H9 (cell line): ENCODE data around the gene GATAD2B. TPM values are rescaled to one million over a fixed set of nuclear protein-coding genes. Genes with fewer than 3 reads are reported as not detected.

Experiments used
- DNase-seq: peaks from one replicate; pipeline ENCODE4 v3.0.0-alpha.2; 2017
- H2AFZ ChIP-seq: one replicate; pipeline ENCODE4 v1.6.1; 2013; ENCODE audit warnings: mild to moderate bottlenecking, low read length, control low read depth, moderate library complexity
- H2AK5ac ChIP-seq: 2 replicates; pipeline ENCODE4 v1.6.1; 2013; ENCODE audit warnings: low read length, control low read depth, mixed read lengths; ENCODE audit not compliant: insufficient read length
- H2BK120ac ChIP-seq: one replicate; pipeline ENCODE4 v1.6.1; 2013; ENCODE audit warnings: low read depth, mild to moderate bottlenecking, low read length, control low read depth, inconsistent platforms; ENCODE audit not compliant: poor library complexity, severe bottlenecking
- H2BK12ac ChIP-seq: 2 replicates; pipeline ENCODE4 v1.6.1; 2013; ENCODE audit warnings: low read length, control low read depth, mixed read lengths, low read depth; ENCODE audit not compliant: insufficient read length
- H2BK15ac ChIP-seq: 2 replicates; pipeline ENCODE4 v1.6.1; 2013; ENCODE audit warnings: low read depth, low read length, control low read depth
- H2BK20ac ChIP-seq: one replicate; pipeline ENCODE4 v1.6.1; 2013; ENCODE audit warnings: low read depth, mild to moderate bottlenecking, low read length, control low read depth, inconsistent platforms; ENCODE audit not compliant: poor library complexity, severe bottlenecking
- H2BK5ac ChIP-seq: 2 replicates; pipeline ENCODE4 v1.6.1; 2013; ENCODE audit warnings: low read length, control low read depth, mixed read lengths; ENCODE audit not compliant: insufficient read length
- H3K14ac ChIP-seq: 2 replicates; pipeline ENCODE4 v1.6.1; 2013; ENCODE audit warnings: low read length, control low read depth; ENCODE audit not compliant: insufficient read depth
- H3K18ac ChIP-seq: 2 replicates; pipeline ENCODE4 v1.6.1; 2013; ENCODE audit warnings: low read depth, mild to moderate bottlenecking, mixed read lengths, low read length, control low read depth; ENCODE audit not compliant: insufficient read length
- H3K23ac ChIP-seq: 2 replicates; pipeline ENCODE4 v1.6.1; 2013; ENCODE audit warnings: low read length, control low read depth, mixed read lengths, low read depth; ENCODE audit not compliant: insufficient read length
- H3K23me2 ChIP-seq: 2 replicates; pipeline ENCODE4 v1.6.1; 2013; ENCODE audit warnings: low read depth, mild to moderate bottlenecking, mixed read lengths, low read length, control low read depth; ENCODE audit not compliant: insufficient read length, poor library complexity, severe bottlenecking
- H3K27ac ChIP-seq: 2 replicates; pipeline ENCODE4 v1.5.1; 2013; ENCODE audit warnings: low read length, control low read depth, mixed read lengths, low read depth; ENCODE audit not compliant: insufficient read length
- H3K27me3 ChIP-seq: 2 replicates; pipeline ENCODE4 v1.6.1; 2013; ENCODE audit warnings: low read length, control low read depth, inconsistent platforms; ENCODE audit not compliant: insufficient read depth
- H3K4ac ChIP-seq: 2 replicates; pipeline ENCODE4 v1.6.1; 2013; ENCODE audit warnings: low read depth, mild to moderate bottlenecking, control low read depth, inconsistent platforms, low read length, moderate library complexity
- H3K4me1 ChIP-seq: 2 replicates; pipeline ENCODE4 v1.6.1; 2013; ENCODE audit warnings: low read length, control low read depth, inconsistent platforms; ENCODE audit not compliant: insufficient read depth
- H3K4me2 ChIP-seq: 2 replicates; pipeline ENCODE4 v1.6.1; 2013; ENCODE audit warnings: low read length, control low read depth, mixed read lengths; ENCODE audit not compliant: insufficient read length, insufficient read depth
- H3K56ac ChIP-seq: 2 replicates; pipeline ENCODE4 v1.6.1; 2013; ENCODE audit warnings: low read depth, mild to moderate bottlenecking, mixed read lengths, low read length, control low read depth; ENCODE audit not compliant: insufficient read length
- H3K79me1 ChIP-seq: 2 replicates; pipeline ENCODE4 v1.6.1; 2013; ENCODE audit warnings: low read depth, mild to moderate bottlenecking, moderate library complexity, low read length, control low read depth, inconsistent platforms; ENCODE audit not compliant: insufficient read depth, poor library complexity, severe bottlenecking
- H3K79me2 ChIP-seq: 2 replicates; pipeline ENCODE4 v1.6.1; 2013; ENCODE audit warnings: low read length, control low read depth, inconsistent platforms; ENCODE audit not compliant: insufficient read depth
- H3K9ac ChIP-seq: 2 replicates; pipeline ENCODE4 v1.6.1; 2013; ENCODE audit warnings: low read length, control low read depth, mixed read lengths; ENCODE audit not compliant: insufficient read length; ENCODE audit errors: extremely low read depth
- H3K9me3 ChIP-seq: one replicate; pipeline ENCODE4 v1.6.1; 2013; ENCODE audit warnings: low read depth, low read length, inconsistent platforms; ENCODE audit not compliant: control insufficient read depth
- H3T11ph ChIP-seq: one replicate; pipeline ENCODE4 v1.6.1; 2013; ENCODE audit warnings: mild to moderate bottlenecking, low read length, control low read depth, inconsistent platforms
- H4K20me1 ChIP-seq: one replicate; pipeline ENCODE4 v1.6.1; 2013; ENCODE audit not compliant: control insufficient read depth, insufficient read length, insufficient read depth
- H4K5ac ChIP-seq: 2 replicates; pipeline ENCODE4 v1.6.1; 2013; ENCODE audit warnings: low read depth, mild to moderate bottlenecking, mixed read lengths, low read length, control low read depth; ENCODE audit not compliant: insufficient read length
- H4K8ac ChIP-seq: replicated peaks from 2 replicates; pipeline ENCODE4 v1.6.1; 2013; ENCODE audit warnings: low read length, control low read depth, mixed read lengths, low read depth; ENCODE audit not compliant: insufficient read length
- H4K91ac ChIP-seq: 2 replicates; pipeline ENCODE4 v1.6.1; 2013; ENCODE audit warnings: low read depth, mild to moderate bottlenecking, moderate library complexity, mixed read lengths, low read length, control low read depth; ENCODE audit not compliant: insufficient read length
- H3K27ac Mint-ChIP-seq, 3 experiments: 2 replicates in 2 of 3; 3 replicates in 1 of 3; pipeline ENCODE4 v1.8.0; 2020 to 2021; ENCODE audit warnings: mixed read lengths in 3 of 3, mild to moderate bottlenecking in 1 of 3, moderate library complexity in 1 of 3
- H3K27me3 Mint-ChIP-seq: 2 replicates; pipeline ENCODE4 v1.8.0; 2021; ENCODE audit warnings: low read depth, mild to moderate bottlenecking, moderate library complexity, mixed read lengths
- H3K36me3 Mint-ChIP-seq, 3 experiments: 2 replicates in 2 of 3; 3 replicates in 1 of 3; pipeline ENCODE4 v1.8.0; 2020 to 2021; ENCODE audit warnings: low read depth in 3 of 3, mixed read lengths in 3 of 3; ENCODE audit not compliant: insufficient read depth in 1 of 3
- H3K4me1 Mint-ChIP-seq, 2 experiments: 2 replicates each; pipeline ENCODE4 v1.8.0; 2020; ENCODE audit warnings: mixed read lengths in 2 of 2
- H3K4me3 Mint-ChIP-seq, 2 experiments: 2 replicates in 1 of 2; 3 replicates in 1 of 2; pipeline ENCODE4 v1.8.0; 2020 to 2021; ENCODE audit warnings: mild to moderate bottlenecking in 2 of 2, mixed read lengths in 2 of 2, moderate library complexity in 1 of 2
- H3K9me3 Mint-ChIP-seq, 2 experiments: 2 replicates in 1 of 2; 3 replicates in 1 of 2; pipeline ENCODE4 v1.8.0; 2020; ENCODE audit warnings: mild to moderate bottlenecking in 2 of 2, mixed read lengths in 2 of 2, moderate library complexity in 1 of 2
- WGBS: extraction: QIAGEN DNeasy Blood & Tissue Kit; methylation state at CpG from one replicate; pipeline ENCODE4 v1.1.7; 2013; ENCODE audit warnings: missing lambda C conversion rate, low lambda C conversion rate, mixed read lengths; ENCODE audit not compliant: insufficient read length; ENCODE audit errors: extremely low coverage; 5-methylcytosine and 5-hydroxymethylcytosine counted together
- total RNA-seq: library from RNA; stranded (reverse); gene quantifications from 2 replicates; pipeline ENCODE4 v1.2.1, GENCODE V29; 2021
- TF ChIP-seq, protein P1 (sequence below): fragments of 200-600 bp; sonication (generic); conservative IDR thresholded peaks from 3 replicates; pipeline ENCODE4 v1.8.0; 2021; ENCODE audit warnings: antibody characterized with exemption, mild to moderate bottlenecking

GATAD2B gene
- total RNA-seq, 1 experiment from 2014 or later, result 44.1 TPM

DNA sequence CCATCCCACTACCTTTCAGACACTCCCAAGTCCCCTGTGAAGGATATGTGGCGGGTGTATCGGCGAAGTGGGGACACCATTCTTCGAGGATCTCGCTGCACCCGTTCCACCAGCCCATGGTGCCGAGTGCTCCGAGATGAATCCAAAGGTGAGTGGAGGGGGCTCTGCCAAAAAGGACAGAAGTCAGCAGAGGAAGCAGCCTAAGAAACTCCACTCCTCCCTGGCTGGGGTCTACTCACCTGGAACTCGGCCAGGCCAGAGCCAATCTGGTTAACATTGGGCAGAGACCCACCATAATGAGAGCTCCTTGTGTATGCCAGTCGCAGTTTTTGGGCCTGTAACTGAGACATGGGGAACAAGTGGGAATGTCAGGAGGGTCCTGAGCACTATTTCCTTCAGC, 32.1 kb upstream of the GATAD2B start:
- Mint-ChIP-seq H3K27ac (no peak overlapping the region; a peak in 1 of 7 replicates), H3K9me3 (no peaks in the 10 kb centered on the region), H3K36me3 (peaks cover 22 to 48% (median 29%) of the 10 kb centered on the region in 3 experiments; a peak in 6 of 7 replicates), H3K4me3 (no peak overlapping the region), H3K4me1 (peaks cover 23% of the 10 kb centered on the region in 2 experiments), H3K27me3 (no peaks in the 10 kb centered on the region)
- no CpG with 5 or more reads among the region's 10 CpGs for WGBS
- H2BK120ac ChIP-seq, result no peak overlapping the region
- no peak overlapping the region for H3K4ac ChIP-seq
- H3K14ac ChIP-seq, result no peak overlapping the region
- H3K23me2 ChIP-seq, result peaks cover 6% of the 10 kb centered on the region
- H4K20me1 ChIP-seq, result peaks cover 2% of the 10 kb centered on the region
- H2BK12ac ChIP-seq, result no peak overlapping the region
- H3K79me1 ChIP-seq, result peaks cover 13% of the 10 kb centered on the region
- no peak overlapping the region for H3K9ac ChIP-seq
- no peak overlapping the region for H3K18ac ChIP-seq
- no peak overlapping the region for H3K27ac ChIP-seq
- no peaks in the 10 kb centered on the region for H3K4me1 ChIP-seq
- H3T11ph ChIP-seq, result no peak overlapping the region
- no peak overlapping the region for H2AK5ac ChIP-seq
- peaks cover 28% of the 10 kb centered on the region for H3K79me2 ChIP-seq
- H3K4me2 ChIP-seq, result no peak overlapping the region
- no peaks in the 10 kb centered on the region for H3K9me3 ChIP-seq
- no peak overlapping the region for H2AFZ ChIP-seq
- H4K5ac ChIP-seq, result no peak overlapping the region
- no peak overlapping the region for H3K23ac ChIP-seq
- DNase-seq, result no peak
- H2BK20ac ChIP-seq, result no peak overlapping the region
- H2BK5ac ChIP-seq, result no peak overlapping the region
- no peak overlapping the region for H3K56ac ChIP-seq
- no peak overlapping the region for H4K8ac ChIP-seq
- no peak overlapping the region for H2BK15ac ChIP-seq
- no peak overlapping the region for H4K91ac ChIP-seq
- TF ChIP-seq, protein P1, sequence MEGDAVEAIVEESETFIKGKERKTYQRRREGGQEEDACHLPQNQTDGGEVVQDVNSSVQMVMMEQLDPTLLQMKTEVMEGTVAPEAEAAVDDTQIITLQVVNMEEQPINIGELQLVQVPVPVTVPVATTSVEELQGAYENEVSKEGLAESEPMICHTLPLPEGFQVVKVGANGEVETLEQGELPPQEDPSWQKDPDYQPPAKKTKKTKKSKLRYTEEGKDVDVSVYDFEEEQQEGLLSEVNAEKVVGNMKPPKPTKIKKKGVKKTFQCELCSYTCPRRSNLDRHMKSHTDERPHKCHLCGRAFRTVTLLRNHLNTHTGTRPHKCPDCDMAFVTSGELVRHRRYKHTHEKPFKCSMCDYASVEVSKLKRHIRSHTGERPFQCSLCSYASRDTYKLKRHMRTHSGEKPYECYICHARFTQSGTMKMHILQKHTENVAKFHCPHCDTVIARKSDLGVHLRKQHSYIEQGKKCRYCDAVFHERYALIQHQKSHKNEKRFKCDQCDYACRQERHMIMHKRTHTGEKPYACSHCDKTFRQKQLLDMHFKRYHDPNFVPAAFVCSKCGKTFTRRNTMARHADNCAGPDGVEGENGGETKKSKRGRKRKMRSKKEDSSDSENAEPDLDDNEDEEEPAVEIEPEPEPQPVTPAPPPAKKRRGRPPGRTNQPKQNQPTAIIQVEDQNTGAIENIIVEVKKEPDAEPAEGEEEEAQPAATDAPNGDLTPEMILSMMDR, result no peak
- H3K27me3 ChIP-seq, result no peaks in the 10 kb centered on the region
